Measurements from ENCODE around the gene VPREB1.

DNA sequence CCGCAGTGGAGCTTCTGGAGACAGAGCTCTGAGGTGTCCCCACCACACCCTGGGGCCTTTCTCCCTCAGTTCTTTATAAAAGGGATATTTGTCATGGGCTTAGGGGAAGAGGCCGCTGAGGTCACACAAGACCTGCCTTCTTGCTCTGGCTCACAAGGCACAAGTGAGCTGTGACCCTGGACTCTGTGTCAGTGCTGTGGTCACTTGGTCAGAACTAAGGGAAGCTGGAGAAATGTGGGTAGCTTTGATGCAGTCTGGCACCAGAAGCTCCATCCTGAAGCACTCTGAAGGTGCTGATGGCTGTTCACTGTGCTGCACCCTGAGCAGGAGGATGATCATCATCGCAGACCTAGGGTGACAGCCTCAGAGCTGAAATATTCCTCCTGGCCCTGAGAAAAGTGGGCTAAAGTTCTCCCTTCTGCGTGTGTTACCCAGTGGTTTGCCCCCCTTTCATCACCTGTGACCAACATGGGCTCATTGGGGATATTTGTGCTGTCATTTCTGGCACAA lies 28.1 kb upstream of the VPREB1 start:
- TF ChIP-seq POLR2A (IDR thresholded peaks at IDR 0.05; ENCODE audit: low read depth, low read length) (no peak), POLR2AphosphoS5 (IDR thresholded peaks at IDR 0.05; ENCODE audit: low read depth, low read length) (no peak), TAF1 (IDR thresholded peaks at IDR 0.05; ENCODE audit: low read depth, low read length) (no peak)

Data from GM12891 (cell line).